Activated CD4-positive, alpha-beta memory T cell treated with anti-CD3 and anti-CD28 coated beads, Interleukin-2, amount 10 ng/mL, durations not matched to agents 7 days and 5 days (primary cell): Measurements from ENCODE around the gene KAZN. TPM values are rescaled to one million over a fixed set of nuclear protein-coding genes. Genes with fewer than 3 reads are reported as not detected.

Source experiments
- CTCF ChIA-PET: fragments of 350-600 bp; sonication (Branson Sonifier 250); formaldehyde crosslinking; loops from one replicate; lab custom pipeline; 2021; ENCODE audit warnings: antibody characterized with exemption, inconsistent platforms; lab: Charles Lee
- POLR2A ChIA-PET: fragments of 350-600 bp; sonication (Branson Sonifier 250); formaldehyde crosslinking; loops from one replicate; lab custom pipeline; 2021; ENCODE audit warnings: antibody characterized with exemption; lab: Charles Lee
- DNase-seq: peaks from one replicate; pipeline ENCODE4 v3.0.0-alpha.2; 2020
- H3K27ac Mint-ChIP-seq: one replicate; pipeline ENCODE4 v1.8.0; 2021; ENCODE audit warnings: mild to moderate bottlenecking, mixed read lengths
- H3K27me3 Mint-ChIP-seq: one replicate; pipeline ENCODE4 v1.8.0; 2021; ENCODE audit warnings: mixed read lengths
- H3K36me3 Mint-ChIP-seq: one replicate; pipeline ENCODE4 v1.8.0; 2021; ENCODE audit warnings: low read depth, mixed read lengths
- H3K4me1 Mint-ChIP-seq: one replicate; pipeline ENCODE4 v1.8.0; 2021; ENCODE audit warnings: mixed read lengths
- H3K4me3 Mint-ChIP-seq: one replicate; pipeline ENCODE4 v1.8.0; 2021; ENCODE audit warnings: mild to moderate bottlenecking, mixed read lengths
- H3K9me3 Mint-ChIP-seq: one replicate; pipeline ENCODE4 v1.8.0; 2021; ENCODE audit warnings: mixed read lengths
- total RNA-seq, 2 experiments: library from RNA; stranded (reverse); gene quantifications; one replicate each; pipeline ENCODE4 v1.2.3, GENCODE V29; 2021

The KAZN gene
- total RNA-seq, 2 experiments from 2014 or later = 0.30 to 0.43 TPM

- POLR2A ChIA-PET = no interaction called here
- CTCF ChIA-PET = no interaction called here
- no peaks in the 10 kb centered on the region for H3K4me1 Mint-ChIP-seq
Measured at GRCh38 chr1:14608308-14608707, 9.8 kb downstream of the KAZN start.

GRCh38 chr1:14610761-14611160 lies 12.3 kb downstream of the KAZN start:
- Mint-ChIP-seq H3K9me3 (peaks cover 3% of the 10 kb centered on the region), H3K4me3 (no peak overlapping the region), H3K4me1 (no peaks in the 10 kb centered on the region), H3K27me3 (no peaks in the 10 kb centered on the region), H3K36me3 (no peaks in the 10 kb centered on the region), H3K27ac (no peak overlapping the region)
- ChIA-PET CTCF (interaction anchor here (1.5 kb wide), 1 partner anchor 8 kb away, joined by 3 read pairs; no protein-coding TSS in a partner anchor), POLR2A (no interaction called here)
- no peak for DNase-seq

More at GRCh38 chr1:14608308-14608707, 9.8 kb downstream of the KAZN start:
- no peak overlapping the region for H3K27ac Mint-ChIP-seq
- no peak overlapping the region for H3K4me3 Mint-ChIP-seq
- H3K27me3 Mint-ChIP-seq = no peaks in the 10 kb centered on the region
- no peaks in the 10 kb centered on the region for H3K36me3 Mint-ChIP-seq
- H3K9me3 Mint-ChIP-seq = no peaks in the 10 kb centered on the region
- DNase-seq = no peak

GRCh38 chr1:14611792-14612191 lies 13.3 kb downstream of the KAZN start:
- H3K9me3 Mint-ChIP-seq = peaks cover 3% of the 10 kb centered on the region
- no peak overlapping the region for H3K27ac Mint-ChIP-seq
- ChIA-PET CTCF (no interaction called here), POLR2A (no interaction called here)
- no peaks in the 10 kb centered on the region for H3K36me3 Mint-ChIP-seq
- no peaks in the 10 kb centered on the region for H3K4me1 Mint-ChIP-seq
- no peaks in the 10 kb centered on the region for H3K27me3 Mint-ChIP-seq
- no peak overlapping the region for H3K4me3 Mint-ChIP-seq
- no peak for DNase-seq

GRCh38 chr1:14612256-14612655 lies 13.8 kb downstream of the KAZN start:
- no peak for DNase-seq
- H3K4me1 Mint-ChIP-seq = no peaks in the 10 kb centered on the region
- no peaks in the 10 kb centered on the region for H3K36me3 Mint-ChIP-seq
- POLR2A ChIA-PET = no interaction called here
- no peak overlapping the region for H3K4me3 Mint-ChIP-seq
- peaks cover 3% of the 10 kb centered on the region for H3K9me3 Mint-ChIP-seq
- no peaks in the 10 kb centered on the region for H3K27me3 Mint-ChIP-seq
- H3K27ac Mint-ChIP-seq = no peak overlapping the region
- CTCF ChIA-PET = no interaction called here

- no peak for DNase-seq
- no peak overlapping the region for H3K4me3 Mint-ChIP-seq
- POLR2A ChIA-PET = no interaction called here
- H3K36me3 Mint-ChIP-seq = no peaks in the 10 kb centered on the region
- peaks cover 3% of the 10 kb centered on the region for H3K9me3 Mint-ChIP-seq
- CTCF ChIA-PET = no interaction called here
- H3K4me1 Mint-ChIP-seq = no peaks in the 10 kb centered on the region
- no peaks in the 10 kb centered on the region for H3K27me3 Mint-ChIP-seq
- no peak overlapping the region for H3K27ac Mint-ChIP-seq
Measured at GRCh38 chr1:14613926-14614325, 15.4 kb downstream of the KAZN start.

GRCh38 chr1:14614341-14614740 lies 15.9 kb downstream of the KAZN start:
- POLR2A ChIA-PET = no interaction called here
- no peak overlapping the region for H3K27ac Mint-ChIP-seq
- no peak overlapping the region for H3K4me3 Mint-ChIP-seq
- CTCF ChIA-PET = no interaction called here
- DNase-seq = no peak
- no peaks in the 10 kb centered on the region for H3K27me3 Mint-ChIP-seq
- H3K9me3 Mint-ChIP-seq = peaks cover 3% of the 10 kb centered on the region
- H3K36me3 Mint-ChIP-seq = no peaks in the 10 kb centered on the region
- no peaks in the 10 kb centered on the region for H3K4me1 Mint-ChIP-seq

GRCh38 chr1:14615549-14616218 lies 17.2 kb downstream of the KAZN start:
- Mint-ChIP-seq H3K36me3 (no peaks in the 10 kb centered on the region), H3K4me3 (no peak overlapping the region), H3K27ac (no peak overlapping the region), H3K9me3 (peaks cover 3% of the 10 kb centered on the region), H3K4me1 (no peaks in the 10 kb centered on the region), H3K27me3 (no peaks in the 10 kb centered on the region)
- ChIA-PET CTCF (no interaction called here), POLR2A (no interaction called here)
- DNase-seq = no peak

- ChIA-PET CTCF (interaction anchor here (0.6 kb wide), 1 partner anchor 16 kb away, joined by 3 read pairs; no protein-coding TSS in a partner anchor), POLR2A (no interaction called here)
- Mint-ChIP-seq H3K36me3 (no peaks in the 10 kb centered on the region), H3K4me3 (no peak overlapping the region), H3K4me1 (no peaks in the 10 kb centered on the region), H3K27me3 (no peaks in the 10 kb centered on the region), H3K9me3 (peaks cover 3% of the 10 kb centered on the region), H3K27ac (no peak overlapping the region)
- no peak for DNase-seq
Measured at GRCh38 chr1:14616632-14617396, 18.3 kb downstream of the KAZN start.

- no peaks in the 10 kb centered on the region for H3K36me3 Mint-ChIP-seq
- no peak overlapping the region for H3K27ac Mint-ChIP-seq
- ChIA-PET CTCF (interaction anchor here (1.3 kb wide), 1 partner anchor 8 kb away, joined by 3 read pairs; no protein-coding TSS in a partner anchor), POLR2A (no interaction called here)
- DNase-seq = no peak
- H3K4me3 Mint-ChIP-seq = no peak overlapping the region
- no peaks in the 10 kb centered on the region for H3K4me1 Mint-ChIP-seq
- peaks cover 3% of the 10 kb centered on the region for H3K9me3 Mint-ChIP-seq
- no peaks in the 10 kb centered on the region for H3K27me3 Mint-ChIP-seq
Measured at GRCh38 chr1:14617791-14618190, 19.3 kb downstream of the KAZN start.

GRCh38 chr1:14620941-14621340 lies 22.5 kb downstream of the KAZN start:
- CTCF ChIA-PET = no interaction called here
- POLR2A ChIA-PET = no interaction called here
- Mint-ChIP-seq H3K9me3 (no peaks in the 10 kb centered on the region), H3K27me3 (no peaks in the 10 kb centered on the region), H3K4me1 (no peaks in the 10 kb centered on the region), H3K27ac (no peak overlapping the region), H3K36me3 (no peaks in the 10 kb centered on the region), H3K4me3 (no peak overlapping the region)
- no peak for DNase-seq

- H3K36me3 Mint-ChIP-seq = no peaks in the 10 kb centered on the region
Measured at GRCh38 chr1:14623090-14623489, 24.6 kb downstream of the KAZN start.

GRCh38 chr1:14624941-14625340 lies 26.5 kb downstream of the KAZN start:
- no peak overlapping the region for H3K4me3 Mint-ChIP-seq
- H3K27ac Mint-ChIP-seq = no peak overlapping the region
- no peaks in the 10 kb centered on the region for H3K9me3 Mint-ChIP-seq
- H3K27me3 Mint-ChIP-seq = no peaks in the 10 kb centered on the region
- ChIA-PET CTCF (no interaction called here), POLR2A (no interaction called here)
- H3K36me3 Mint-ChIP-seq = no peaks in the 10 kb centered on the region
- no peaks in the 10 kb centered on the region for H3K4me1 Mint-ChIP-seq
- DNase-seq = no peak

More at GRCh38 chr1:14623090-14623489, 24.6 kb downstream of the KAZN start:
- no peaks in the 10 kb centered on the region for H3K9me3 Mint-ChIP-seq
- no peaks in the 10 kb centered on the region for H3K4me1 Mint-ChIP-seq
- no peak for DNase-seq
- H3K4me3 Mint-ChIP-seq = no peak overlapping the region
- H3K27me3 Mint-ChIP-seq = no peaks in the 10 kb centered on the region
- ChIA-PET CTCF (no interaction called here), POLR2A (no interaction called here)
- H3K27ac Mint-ChIP-seq = no peak overlapping the region

GRCh38 chr1:14625572-14625971 lies 27.1 kb downstream of the KAZN start:
- Mint-ChIP-seq H3K36me3 (no peaks in the 10 kb centered on the region), H3K27me3 (no peaks in the 10 kb centered on the region), H3K4me1 (no peaks in the 10 kb centered on the region), H3K27ac (no peak overlapping the region), H3K9me3 (no peaks in the 10 kb centered on the region), H3K4me3 (no peak overlapping the region)
- CTCF ChIA-PET = no interaction called here
- DNase-seq = no peak
- POLR2A ChIA-PET = no interaction called here
